Stimulated activated CD4-positive, alpha-beta T cell treated with anti-CD3 and anti-CD28 coated beads, Interleukin-2, amount 100 ng/mL, for 48 hours (primary cell): Measurements from ENCODE around the gene ST8SIA1.
"Not testable (repeated sequence)": the region's sequence is repeated elsewhere in the genome, so short reads cannot be mapped to it uniquely, and the experiment has no call there.

Experiments used
- DNase-seq, 2 donors: peaks; one replicate each; pipeline ENCODE4 v3.0.0-alpha.2; 2020

The ST8SIA1 gene

DNA sequence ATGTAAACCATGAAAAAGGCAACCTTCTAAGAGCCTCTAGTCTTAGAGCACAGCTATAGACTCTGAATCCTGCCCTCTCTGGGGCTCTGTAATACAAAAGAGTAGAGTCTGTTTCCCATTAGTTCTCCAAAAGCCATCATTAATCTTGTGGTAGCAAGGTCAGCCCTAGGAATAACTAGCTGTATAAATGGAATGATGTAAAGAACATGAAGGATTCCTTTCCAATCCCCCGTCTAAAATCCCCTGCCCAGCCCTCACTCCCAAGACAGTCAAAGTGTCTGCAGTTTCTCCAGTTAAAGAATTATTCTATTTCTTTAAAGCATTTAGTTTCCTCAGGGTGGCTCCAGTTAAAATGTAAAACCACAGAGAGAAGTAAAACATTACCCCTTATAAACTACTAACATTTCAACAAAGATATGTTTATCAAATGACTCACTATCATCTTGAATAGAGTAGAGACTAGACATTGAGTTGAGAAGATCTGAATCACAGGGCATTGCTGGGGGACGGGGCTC is 104.2 kb downstream of the ST8SIA1 start:
- no peak for DNase-seq

DNA sequence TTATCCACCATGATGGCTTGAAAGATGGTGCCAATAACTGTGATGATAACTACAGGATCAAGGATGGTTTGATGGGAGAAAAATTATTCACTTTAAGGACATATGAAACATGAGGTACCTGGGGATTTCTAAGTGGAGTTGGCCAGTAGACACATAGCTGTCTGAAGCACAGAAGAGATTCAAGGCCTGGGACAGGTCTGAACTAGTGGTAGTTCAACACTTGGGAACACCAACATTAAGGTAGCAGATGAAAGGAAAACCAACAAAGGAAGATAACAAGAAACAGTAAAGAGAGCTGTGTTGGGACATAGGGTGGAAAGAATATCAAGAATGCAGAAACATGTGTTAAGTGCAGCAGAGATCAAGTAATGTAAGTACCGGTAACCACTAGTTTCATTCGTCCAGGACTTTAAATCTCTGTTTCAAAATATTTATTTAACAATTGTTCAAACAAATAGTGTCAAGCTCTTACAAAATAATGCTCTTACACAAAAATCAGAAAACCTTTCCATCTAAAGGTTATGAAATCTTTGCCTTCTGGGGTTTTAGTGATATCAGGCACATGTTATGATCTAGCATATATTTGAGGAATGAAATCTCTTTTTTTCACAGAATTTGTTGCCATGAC is 104.7 kb downstream of the ST8SIA1 start:
- DNase-seq, result no peak

- no peak for DNase-seq
Observed at GRCh38 chr12:22228022-22228875, 106.3 kb downstream of the ST8SIA1 start.

DNA sequence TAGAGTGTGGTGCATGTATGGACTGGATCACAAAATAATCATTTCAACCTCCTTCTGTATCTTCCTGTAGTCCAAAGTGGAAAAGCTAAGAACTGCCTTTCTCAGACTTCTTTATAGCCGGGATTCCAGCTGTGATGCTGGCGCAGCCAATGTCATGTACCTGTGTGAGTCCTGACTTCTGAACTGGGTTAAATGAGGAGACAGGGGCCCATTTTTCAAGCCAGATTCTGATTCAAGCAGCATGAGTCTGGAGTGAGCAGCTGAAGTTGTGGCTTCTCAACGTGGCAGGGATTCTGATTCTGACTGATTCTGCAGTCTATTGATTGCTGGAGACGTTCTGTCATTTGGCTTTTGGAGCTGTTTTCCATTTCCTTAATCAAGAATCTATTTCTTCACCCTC is 111.2 kb downstream of the ST8SIA1 start:
- no peak for DNase-seq

DNA sequence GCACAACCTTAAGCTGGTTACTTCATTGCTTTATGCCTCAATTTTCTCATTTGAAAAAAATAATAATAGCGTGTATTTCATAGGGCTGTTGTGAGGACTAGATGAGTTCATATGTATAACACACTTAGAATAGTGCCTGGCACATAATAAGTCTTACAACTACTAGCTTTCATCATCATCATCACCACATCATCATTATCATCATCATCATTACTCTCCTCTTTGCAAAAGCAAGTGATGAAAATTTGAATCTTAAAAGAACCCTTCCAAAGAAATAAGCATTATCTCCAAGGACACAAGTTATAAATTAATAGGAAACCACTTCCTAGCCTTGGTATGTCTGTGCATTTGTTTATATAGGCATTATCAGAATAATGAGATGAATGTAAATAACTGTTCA is 117.0 kb downstream of the ST8SIA1 start:
- DNase-seq, result no peak

- DNase-seq, result no peak
Observed at GRCh38 chr12:22215467-22216253, 118.8 kb downstream of the ST8SIA1 start.

DNA sequence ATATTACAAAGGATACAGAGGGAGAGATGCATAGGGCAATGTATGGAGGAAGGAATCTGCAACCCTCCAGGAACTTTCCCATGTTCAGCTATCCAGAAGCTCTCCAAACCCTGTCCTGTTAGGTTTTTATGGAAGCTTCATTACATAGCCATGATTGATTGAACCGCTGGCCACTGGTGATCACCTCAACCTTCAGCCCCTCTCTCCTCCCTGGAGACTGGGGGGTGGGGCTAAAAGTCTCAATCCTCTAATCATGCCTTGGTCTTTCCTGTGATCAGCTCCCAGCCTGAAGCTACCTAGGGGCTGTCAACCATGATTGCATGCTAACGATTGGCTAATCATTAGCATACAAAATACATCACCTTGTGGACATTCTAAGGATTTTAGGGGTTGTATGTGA is 123.4 kb downstream of the ST8SIA1 start:
- DNase-seq, result no peak

DNA sequence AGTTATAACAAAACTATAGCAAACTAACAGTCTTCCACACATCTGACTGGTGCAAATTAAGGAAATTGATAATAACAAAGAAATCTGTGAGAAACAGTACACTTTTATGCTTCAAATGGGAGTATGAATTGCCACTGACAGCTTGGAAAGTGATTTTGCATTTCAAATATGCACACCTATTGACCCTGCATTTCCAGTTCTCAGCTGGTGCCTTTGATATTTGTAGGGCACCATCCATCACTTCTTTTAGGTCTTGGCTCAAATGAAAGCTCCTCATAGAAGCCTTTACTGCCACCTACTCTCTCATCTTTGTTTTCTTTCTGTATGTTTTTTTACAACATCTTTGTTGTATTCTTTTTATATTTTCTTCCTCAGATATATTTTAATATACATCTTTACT is 125.1 kb downstream of the ST8SIA1 start:
- no peak for DNase-seq

DNA sequence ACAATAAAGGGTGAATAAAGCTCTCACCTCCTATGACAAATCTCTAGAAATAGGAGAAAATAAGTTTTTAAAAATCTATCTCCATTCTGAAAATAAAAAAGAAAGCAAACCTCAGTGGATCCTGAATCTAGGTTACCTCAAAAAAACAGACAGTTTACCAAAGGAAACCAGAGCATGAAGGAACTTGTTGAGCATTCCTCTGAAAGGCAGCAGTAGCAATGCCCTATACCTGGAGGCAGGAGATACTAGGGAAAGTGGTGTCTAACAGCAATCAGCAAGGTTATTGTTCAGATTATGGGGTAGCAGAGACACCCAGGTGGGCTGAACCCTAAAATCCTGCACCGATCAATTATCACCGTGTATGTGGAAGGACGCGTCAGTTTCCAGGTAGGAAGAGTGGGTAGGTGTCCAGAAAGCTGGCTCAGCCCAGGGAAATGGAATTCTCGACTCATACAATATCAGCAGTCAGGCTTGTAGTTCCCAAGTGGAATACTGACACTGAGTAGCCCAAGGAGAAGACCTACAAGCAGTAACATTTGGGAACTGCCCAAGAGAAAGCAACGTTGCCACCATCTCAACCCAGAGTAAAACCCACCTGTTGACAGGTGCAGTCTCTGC is 128.3 kb downstream of the ST8SIA1 start:
- no peak for DNase-seq

- DNase-seq, result no peak
Observed at GRCh38 chr12:22204391-22204790, 130.1 kb downstream of the ST8SIA1 start.

DNA sequence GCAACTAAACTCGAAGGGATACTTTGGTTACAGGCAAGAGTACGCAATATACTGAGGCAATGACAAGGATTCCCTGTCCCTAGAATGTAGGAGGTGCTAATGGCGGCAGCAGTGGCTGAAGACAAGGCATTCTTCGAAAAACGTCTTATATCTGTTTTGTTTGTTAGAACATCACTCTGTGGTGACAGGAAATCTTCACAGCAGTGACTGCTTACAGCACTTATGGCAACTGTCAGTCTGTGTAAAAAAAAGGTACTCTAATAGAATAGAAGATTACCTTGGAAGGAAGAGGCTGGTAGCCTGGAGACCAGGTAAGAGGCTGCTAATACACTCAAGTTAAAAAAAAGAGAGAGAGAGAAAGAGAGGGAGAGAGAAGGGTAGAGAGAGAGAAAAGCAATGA is 131.7 kb downstream of the ST8SIA1 start:
- no peak for DNase-seq

DNA sequence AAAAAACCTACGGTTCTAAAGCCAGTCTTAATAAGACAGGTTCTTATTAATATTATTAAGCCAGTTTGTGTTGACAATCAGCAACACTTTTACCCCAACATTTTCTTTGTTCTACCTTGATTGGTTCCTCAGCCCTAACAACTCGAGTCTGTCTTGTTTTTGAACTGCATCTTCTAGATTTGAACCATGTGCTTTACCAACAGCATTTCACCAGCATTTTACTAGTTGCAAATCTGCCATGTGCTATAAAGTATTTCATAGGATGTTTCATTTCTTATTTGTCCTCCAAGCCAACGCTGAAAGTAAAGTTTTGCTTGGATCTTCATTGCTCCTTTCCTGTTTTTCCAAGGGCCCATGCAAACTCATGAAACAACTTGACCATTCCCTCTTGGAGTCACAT is 133.4 kb downstream of the ST8SIA1 start:
- no peak for DNase-seq

DNA sequence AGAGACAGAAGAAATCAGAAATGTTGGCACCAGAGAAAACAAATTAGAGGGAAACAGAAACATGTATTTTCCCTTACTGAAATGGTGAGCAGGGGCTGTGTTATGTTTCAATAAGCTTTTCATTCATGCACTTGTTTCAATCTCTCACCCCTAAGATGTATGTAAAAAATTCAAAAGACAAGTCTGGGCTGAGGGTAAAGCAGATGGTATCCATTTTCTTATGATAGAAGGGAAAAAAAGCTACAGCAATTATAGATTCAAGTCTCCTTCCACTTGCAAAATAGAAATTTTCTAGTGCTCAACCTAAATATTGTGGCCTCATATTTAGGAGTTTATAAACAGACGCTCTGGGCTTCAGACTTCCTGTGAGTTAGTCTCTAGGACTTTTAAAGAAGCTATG is 138.3 kb downstream of the ST8SIA1 start:
- DNase-seq, result no peak

DNA sequence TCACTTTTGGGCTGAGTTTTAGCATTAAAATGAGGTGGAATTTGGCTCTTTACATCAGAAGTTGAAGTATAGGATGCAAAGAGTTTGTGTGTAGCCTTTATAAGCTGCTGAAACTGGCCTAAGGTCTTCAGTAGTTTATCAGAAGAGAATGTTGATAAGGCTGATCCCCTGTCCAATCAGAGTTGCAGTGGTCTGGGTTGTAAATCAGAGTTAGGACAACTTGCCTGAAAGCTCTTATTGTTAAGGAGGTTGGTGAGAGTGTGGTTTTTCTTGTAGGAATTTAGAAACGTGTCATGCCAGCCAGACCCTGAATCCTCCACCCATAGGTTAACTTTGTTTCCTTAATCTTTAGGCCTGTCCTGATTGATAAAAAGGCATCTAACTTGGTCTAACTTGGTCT is 143.5 kb downstream of the ST8SIA1 start:
- DNase-seq, result no peak

DNA sequence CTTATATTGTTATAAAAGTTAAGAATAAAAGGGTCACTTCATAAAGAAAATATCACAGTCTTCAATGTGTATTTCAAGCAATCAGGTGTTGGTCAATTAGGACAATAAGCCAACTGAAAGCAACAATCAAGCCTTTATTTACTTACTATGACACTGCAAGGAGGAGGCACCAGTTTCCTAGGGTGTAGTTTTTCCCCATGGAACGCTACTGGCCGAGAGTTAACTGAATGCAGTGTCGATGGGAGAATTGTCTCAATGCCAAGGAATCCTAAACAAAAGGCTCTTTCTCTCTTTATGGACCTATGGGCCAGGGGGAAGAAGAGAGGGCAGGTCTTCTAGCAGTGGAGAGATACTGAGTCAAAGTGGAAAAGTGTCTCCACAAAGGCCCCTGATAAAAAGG is 146.1 kb downstream of the ST8SIA1 start:
- no peak for DNase-seq

- DNase-seq, result no peak
Observed at GRCh38 chr12:22180705-22181104, 153.8 kb downstream of the ST8SIA1 start.

DNA sequence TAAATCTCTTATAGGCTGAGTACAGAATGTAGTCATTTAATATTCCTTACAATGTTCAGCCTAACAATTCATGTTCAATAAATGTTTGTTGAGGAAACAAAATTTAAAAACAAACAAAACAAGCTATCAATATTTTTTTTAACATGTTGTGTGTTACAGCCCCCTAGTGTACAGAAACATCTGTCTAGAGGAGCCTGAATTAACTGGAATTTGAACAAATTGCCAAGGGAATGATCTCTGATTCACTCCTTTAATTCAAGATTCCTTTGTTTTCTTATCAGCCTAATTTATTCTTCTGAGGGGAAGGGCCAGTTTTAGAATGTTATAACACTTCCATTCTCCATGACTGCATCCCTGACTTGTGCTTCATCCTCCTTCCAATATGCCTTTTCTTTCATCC is 161.3 kb downstream of the ST8SIA1 start:
- DNase-seq, result no peak

GRCh38 chr12:22172501-22172900 is 162.0 kb downstream of the ST8SIA1 start:
- DNase-seq, result no peak

DNA sequence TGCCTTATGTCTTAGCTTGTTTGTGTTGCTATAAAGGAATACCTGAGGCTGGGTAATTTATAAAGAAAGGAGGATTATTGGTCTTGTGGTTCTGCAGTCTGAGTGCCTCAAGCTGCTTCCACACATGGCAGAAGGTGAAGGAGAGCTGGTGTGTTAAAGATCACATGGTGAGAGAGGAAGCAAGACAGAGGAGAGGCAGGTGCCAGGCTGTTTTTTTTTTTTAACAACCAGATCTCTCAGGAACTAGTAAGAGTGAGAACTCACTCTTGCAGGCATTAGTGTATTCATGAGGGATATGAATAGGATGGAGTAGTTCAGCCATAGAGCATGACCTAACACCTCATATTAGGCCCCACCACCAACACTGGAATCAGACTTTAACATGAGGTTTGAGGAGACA is 165.1 kb downstream of the ST8SIA1 start:
- DNase-seq, result no peak

DNA sequence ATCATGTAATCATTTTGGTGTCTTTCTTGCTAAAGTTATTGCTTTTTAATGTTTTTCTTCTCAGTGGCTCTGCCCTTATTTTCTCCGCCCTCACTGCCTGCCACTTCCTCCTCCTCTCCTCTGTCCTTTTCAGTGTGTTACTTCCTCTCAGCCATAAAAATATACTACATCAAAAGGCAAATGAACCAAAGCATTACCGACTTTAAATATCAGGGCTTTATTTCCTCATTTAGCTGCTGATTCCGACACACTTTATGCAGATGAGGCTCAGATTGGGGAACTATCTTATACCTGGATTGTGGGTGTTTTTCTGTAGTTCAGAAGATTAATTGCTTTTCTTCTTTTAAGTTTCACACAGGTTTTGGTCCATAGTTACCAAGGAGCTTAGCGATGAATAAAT is 170.4 kb downstream of the ST8SIA1 start:
- DNase-seq, result no peak

- no peak for DNase-seq
Observed at GRCh38 chr12:22163594-22163993, 170.9 kb downstream of the ST8SIA1 start.

DNA sequence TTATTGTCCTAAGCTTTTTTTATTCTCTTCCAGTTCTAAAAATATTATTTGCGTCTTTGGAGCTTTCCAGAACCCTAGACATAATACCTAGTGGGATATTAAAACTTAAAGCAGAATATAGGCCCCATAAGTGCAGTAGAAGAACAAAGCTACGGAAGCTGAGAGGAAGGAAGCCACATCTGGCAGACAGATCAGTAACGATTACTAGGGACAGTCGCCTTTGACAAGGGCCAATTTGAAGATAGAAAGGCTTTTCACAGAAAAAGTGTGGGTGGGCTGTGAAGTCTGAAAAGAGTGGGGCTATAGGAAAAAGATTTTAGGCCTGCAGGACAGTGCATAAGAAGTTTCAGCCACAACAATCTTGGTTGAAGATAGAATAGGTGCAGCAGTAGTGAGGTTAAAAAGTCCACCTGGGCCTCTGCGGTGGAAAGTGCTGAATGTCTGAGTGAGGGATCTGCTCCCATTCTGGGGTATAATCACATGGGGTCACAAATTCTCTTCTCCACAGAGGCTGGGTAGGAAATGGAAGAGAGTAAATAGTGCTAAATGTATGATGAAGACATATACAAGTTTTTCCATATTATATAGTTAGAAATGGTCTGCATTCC is 174.0 kb downstream of the ST8SIA1 start:
- no peak for DNase-seq

- not testable (repeated sequence) for DNase-seq
Observed at GRCh38 chr12:22149286-22149685, 185.2 kb downstream of the ST8SIA1 start.
